ENCODE measurements around the gene TMEM255B. TPM values are rescaled to one million over a fixed set of nuclear protein-coding genes. Genes with fewer than 3 reads are reported as not detected.

Gene TMEM255B
- total RNA-seq, 1 experiment from 2014 or later = 4.7 TPM

DNA sequence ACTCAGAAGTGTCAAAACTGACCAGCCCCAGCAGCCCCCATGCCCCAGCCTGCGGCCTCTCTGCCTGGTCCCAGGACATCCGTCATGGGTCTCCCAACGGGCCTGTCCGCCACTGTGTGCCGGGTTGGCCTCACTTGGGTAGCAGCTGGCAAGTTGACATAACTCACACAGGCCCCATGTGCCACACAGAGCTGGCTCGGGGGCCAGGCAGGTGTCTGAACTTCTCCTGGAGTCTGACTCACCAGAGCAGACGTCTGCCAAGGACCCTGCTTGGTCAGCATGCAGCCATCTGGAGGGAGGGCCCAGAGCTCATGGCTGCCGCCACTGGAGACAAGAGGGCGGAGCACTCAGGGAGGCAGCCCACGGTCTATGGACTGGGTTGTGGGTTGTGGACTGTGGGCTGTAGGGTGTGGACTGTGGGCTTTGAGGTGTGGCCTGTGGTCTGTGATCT lies 32.0 kb upstream of the TMEM255B start (continued):
- TF ChIP-seq, protein P1, sequence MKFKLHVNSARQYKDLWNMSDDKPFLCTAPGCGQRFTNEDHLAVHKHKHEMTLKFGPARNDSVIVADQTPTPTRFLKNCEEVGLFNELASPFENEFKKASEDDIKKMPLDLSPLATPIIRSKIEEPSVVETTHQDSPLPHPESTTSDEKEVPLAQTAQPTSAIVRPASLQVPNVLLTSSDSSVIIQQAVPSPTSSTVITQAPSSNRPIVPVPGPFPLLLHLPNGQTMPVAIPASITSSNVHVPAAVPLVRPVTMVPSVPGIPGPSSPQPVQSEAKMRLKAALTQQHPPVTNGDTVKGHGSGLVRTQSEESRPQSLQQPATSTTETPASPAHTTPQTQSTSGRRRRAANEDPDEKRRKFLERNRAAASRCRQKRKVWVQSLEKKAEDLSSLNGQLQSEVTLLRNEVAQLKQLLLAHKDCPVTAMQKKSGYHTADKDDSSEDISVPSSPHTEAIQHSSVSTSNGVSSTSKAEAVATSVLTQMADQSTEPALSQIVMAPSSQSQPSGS (CRISPR knock-in tag; IDR thresholded peaks at IDR 0.05; ENCODE audit: borderline replicate concordance, low read depth) = no peak
- TF ChIP-seq PRRX2 (CRISPR knock-in tag; IDR thresholded peaks at IDR 0.05) = no peak

DNA sequence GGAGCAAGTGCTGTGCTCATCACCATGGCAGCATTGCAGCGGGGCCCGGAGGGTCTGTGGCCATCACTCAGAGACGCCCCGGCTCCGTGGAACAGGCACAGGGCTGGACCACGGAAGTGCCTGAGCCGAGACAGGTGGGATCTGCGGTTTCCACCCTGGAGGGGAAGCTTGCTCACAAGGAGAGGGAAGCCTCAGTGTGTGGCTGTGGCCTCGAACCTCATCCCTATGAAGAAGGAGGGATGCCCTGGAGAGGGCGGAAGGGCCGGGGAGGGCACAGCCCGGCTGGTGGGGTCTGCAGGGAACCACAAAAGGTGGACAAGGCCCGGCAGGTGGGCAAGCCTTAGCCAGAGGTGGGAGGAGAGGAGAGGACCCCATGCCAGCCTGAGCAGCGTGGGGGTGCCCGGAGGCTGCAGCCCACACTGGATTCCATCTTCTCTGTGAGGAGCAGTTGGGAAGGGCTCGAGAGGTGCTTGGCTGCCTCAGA lies 30.4 kb upstream of the TMEM255B start:
- Mint-ChIP-seq H3K27me3 (ENCODE audit: low read depth) (peaks cover 24% of the 10 kb centered on the region), H3K9me3 (peaks cover 7% of the 10 kb centered on the region), H3K36me3 (0 out of 2 replicates have a peak, but pooled peaks cover 2% of the 10 kb centered on the region), H3K27ac (no peak overlapping the region), H3K4me1 (no peaks in the 10 kb centered on the region; the same call in 1 of the 2 replicates), H3K4me3 (no peak overlapping the region)
- ChIA-PET CTCF (no interaction called here), POLR2A (no interaction called here)
- no peak for TF ChIP-seq ZNF671 (CRISPR knock-in tag; IDR thresholded peaks at IDR 0.05)
- TF ChIP-seq NFATC4 (CRISPR knock-in tag; IDR thresholded peaks at IDR 0.05) = no peak
- no peak for TF ChIP-seq NFE2L1 (CRISPR knock-in tag; IDR thresholded peaks at IDR 0.05)
- no peak for TF ChIP-seq PRRX2 (CRISPR knock-in tag; IDR thresholded peaks at IDR 0.05)
- TF ChIP-seq, protein P2, sequence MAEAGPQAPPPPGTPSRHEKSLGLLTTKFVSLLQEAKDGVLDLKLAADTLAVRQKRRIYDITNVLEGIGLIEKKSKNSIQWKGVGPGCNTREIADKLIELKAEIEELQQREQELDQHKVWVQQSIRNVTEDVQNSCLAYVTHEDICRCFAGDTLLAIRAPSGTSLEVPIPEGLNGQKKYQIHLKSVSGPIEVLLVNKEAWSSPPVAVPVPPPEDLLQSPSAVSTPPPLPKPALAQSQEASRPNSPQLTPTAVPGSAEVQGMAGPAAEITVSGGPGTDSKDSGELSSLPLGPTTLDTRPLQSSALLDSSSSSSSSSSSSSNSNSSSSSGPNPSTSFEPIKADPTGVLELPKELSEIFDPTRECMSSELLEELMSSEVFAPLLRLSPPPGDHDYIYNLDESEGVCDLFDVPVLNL (CRISPR knock-in tag; IDR thresholded peaks at IDR 0.05; ENCODE audit: borderline replicate concordance, low read depth) = no peak
- no peak for TF ChIP-seq SMAD4 (CRISPR knock-in tag; IDR thresholded peaks at IDR 0.05)
- TF ChIP-seq NR3C1 (CRISPR knock-in tag; conservative IDR thresholded peaks at IDR 0.05; ENCODE audit: low read depth) = no peak
- TF ChIP-seq, protein P3, sequence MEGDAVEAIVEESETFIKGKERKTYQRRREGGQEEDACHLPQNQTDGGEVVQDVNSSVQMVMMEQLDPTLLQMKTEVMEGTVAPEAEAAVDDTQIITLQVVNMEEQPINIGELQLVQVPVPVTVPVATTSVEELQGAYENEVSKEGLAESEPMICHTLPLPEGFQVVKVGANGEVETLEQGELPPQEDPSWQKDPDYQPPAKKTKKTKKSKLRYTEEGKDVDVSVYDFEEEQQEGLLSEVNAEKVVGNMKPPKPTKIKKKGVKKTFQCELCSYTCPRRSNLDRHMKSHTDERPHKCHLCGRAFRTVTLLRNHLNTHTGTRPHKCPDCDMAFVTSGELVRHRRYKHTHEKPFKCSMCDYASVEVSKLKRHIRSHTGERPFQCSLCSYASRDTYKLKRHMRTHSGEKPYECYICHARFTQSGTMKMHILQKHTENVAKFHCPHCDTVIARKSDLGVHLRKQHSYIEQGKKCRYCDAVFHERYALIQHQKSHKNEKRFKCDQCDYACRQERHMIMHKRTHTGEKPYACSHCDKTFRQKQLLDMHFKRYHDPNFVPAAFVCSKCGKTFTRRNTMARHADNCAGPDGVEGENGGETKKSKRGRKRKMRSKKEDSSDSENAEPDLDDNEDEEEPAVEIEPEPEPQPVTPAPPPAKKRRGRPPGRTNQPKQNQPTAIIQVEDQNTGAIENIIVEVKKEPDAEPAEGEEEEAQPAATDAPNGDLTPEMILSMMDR (IDR thresholded peaks at IDR 0.05) = no peak
- TF ChIP-seq JUN (CRISPR knock-in tag; IDR thresholded peaks at IDR 0.05) = no peak
- TF ChIP-seq ETV6 (CRISPR knock-in tag; IDR thresholded peaks at IDR 0.05) = no peak
- no peak for TF ChIP-seq SOX15 (CRISPR knock-in tag; IDR thresholded peaks at IDR 0.05)
- no peak for TF ChIP-seq FOXP1 (CRISPR knock-in tag; IDR thresholded peaks at IDR 0.05; ENCODE audit: borderline replicate concordance)
- TF ChIP-seq ZNF138 (CRISPR knock-in tag; conservative IDR thresholded peaks at IDR 0.05) = no peak
- TF ChIP-seq GABPB1 (CRISPR knock-in tag; IDR thresholded peaks at IDR 0.05) = no peak
- TF ChIP-seq, protein P4, sequence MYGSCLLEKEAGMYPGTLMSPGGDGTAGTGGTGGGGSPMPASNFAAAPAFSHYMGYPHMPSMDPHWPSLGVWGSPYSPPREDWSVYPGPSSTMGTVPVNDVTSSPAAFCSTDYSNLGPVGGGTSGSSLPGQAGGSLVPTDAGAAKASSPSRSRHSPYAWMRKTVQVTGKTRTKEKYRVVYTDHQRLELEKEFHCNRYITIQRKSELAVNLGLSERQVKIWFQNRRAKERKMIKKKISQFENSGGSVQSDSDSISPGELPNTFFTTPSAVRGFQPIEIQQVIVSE (CRISPR knock-in tag; IDR thresholded peaks at IDR 0.05; ENCODE audit: borderline replicate concordance) = no peak
- no peak for ATAC-seq
- no peak for DNase-seq (ENCODE audit: low spot score)

DNA sequence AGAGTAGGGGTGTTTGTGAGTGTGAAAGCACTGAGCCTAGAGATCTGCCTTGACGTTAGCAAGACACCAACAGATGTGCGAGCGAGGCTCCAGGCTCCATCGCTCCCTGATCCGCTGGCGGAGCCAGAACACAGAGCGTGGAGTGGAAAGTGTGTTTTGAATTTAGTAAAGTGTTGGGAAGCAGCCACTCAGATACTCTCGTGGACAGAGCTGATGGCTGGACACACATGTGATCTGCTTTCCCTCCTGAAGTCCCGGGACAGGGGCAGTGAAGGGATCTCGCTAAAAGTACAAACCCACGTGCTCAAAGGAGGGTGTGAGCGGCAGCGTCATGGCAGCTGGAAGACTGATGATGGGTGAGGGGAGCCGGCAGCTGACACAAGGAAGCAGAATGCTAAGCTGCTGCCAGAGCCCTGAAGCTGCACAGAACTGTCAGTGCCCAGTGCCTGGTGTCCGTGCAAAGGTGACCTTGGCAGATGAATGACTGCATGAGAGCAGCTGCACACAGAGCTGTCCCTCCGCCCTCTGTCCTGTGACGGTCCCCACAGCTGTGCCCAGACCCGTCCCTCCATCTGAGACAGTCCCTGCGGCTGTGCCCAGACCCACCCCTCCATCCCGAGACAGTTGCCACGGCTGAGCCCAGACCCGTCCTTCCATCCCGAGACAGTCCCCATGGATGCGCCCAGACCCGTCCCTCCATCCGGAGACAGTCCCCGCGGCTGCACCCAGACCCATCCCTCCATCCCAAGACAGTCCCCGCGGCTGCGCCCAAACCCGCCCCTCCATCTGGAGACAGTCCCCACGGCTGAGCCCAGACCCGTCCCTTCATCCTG lies 29.6 kb upstream of the TMEM255B start:
- POLR2A ChIA-PET = no interaction called here
- Mint-ChIP-seq H3K4me1 (no peaks in the 10 kb centered on the region; the same call in 1 of the 2 replicates), H3K36me3 (peaks cover 2% of the 10 kb centered on the region; the same call in 1 of the 2 replicates), H3K27ac (no peak overlapping the region), H3K27me3 (ENCODE audit: low read depth) (peaks cover 24% of the 10 kb centered on the region), H3K9me3 (peaks cover 11% of the 10 kb centered on the region), H3K4me3 (peak overlapping the region; percentile 31)
- CTCF ChIA-PET = interaction anchor here (0.6 to 1.6 kb wide), 3 partner anchors 13 to 175 kb away, joined by 3 to 8 read pairs (median 3); no protein-coding TSS in a partner anchor
- DNase-seq (ENCODE audit: low spot score) (no peak), ATAC-seq (no peak)
- no peak for TF ChIP-seq NR2C2 (CRISPR knock-in tag; IDR thresholded peaks at IDR 0.05)
- TF ChIP-seq, protein P5, sequence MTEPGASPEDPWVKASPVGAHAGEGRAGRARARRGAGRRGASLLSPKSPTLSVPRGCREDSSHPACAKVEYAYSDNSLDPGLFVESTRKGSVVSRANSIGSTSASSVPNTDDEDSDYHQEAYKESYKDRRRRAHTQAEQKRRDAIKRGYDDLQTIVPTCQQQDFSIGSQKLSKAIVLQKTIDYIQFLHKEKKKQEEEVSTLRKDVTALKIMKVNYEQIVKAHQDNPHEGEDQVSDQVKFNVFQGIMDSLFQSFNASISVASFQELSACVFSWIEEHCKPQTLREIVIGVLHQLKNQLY (CRISPR knock-in tag; IDR thresholded peaks at IDR 0.05) = no peak
- TF ChIP-seq SMAD3 (CRISPR knock-in tag; IDR thresholded peaks at IDR 0.05; ENCODE audit: borderline replicate concordance) = no peak
- no peak for TF ChIP-seq MXD4 (CRISPR knock-in tag; IDR thresholded peaks at IDR 0.05; ENCODE audit: borderline replicate concordance)
- TF ChIP-seq ZNF423 (CRISPR knock-in tag; IDR thresholded peaks at IDR 0.05) = no peak
- TF ChIP-seq ZNF121 (CRISPR knock-in tag; IDR thresholded peaks at IDR 0.05) = no peak
- TF ChIP-seq, protein P1 (CRISPR knock-in tag; IDR thresholded peaks at IDR 0.05; ENCODE audit: borderline replicate concordance, low read depth) = no peak
- no peak for TF ChIP-seq ZNF671 (CRISPR knock-in tag; IDR thresholded peaks at IDR 0.05)
- TF ChIP-seq, protein P2 (CRISPR knock-in tag; IDR thresholded peaks at IDR 0.05; ENCODE audit: borderline replicate concordance, low read depth) = no peak
- TF ChIP-seq HMGA2 (CRISPR knock-in tag; IDR thresholded peaks at IDR 0.05) = no peak
